PC-3 (cell line): ENCODE results near the gene SCUBE3.

ENCODE experiments used
- CTCF ChIP-seq: fragments of 300-600 bp; sonication (generic); conservative IDR thresholded peaks from 2 replicates; pipeline ENCODE4 v1.5.1; 2017; ENCODE audit warnings: antibody characterized with exemption, low read depth, mild to moderate bottlenecking, low read length
- EZH2 ChIP-seq: fragments of 300-600 bp; sonication (generic); IDR thresholded peaks from one replicate; pipeline ENCODE4 v1.6.1; 2017; ENCODE audit warnings: antibody characterized with exemption, mild to moderate bottlenecking, low read length; ENCODE audit not compliant: unreplicated experiment

- TF ChIP-seq CTCF (no peak), EZH2 (no peak)
Measured at GRCh38 chr6:35166116-35166515, 47.6 kb upstream of the SCUBE3 start.
